GM12878 (cell line): ENCODE measurements around the gene PRSS33.

Experiments used
- BCL3 ChIP-seq: IDR thresholded peaks from 2 replicates; pipeline ENCODE4 v1.6.1; 2011; ENCODE audit warnings: borderline replicate concordance, low read depth, mild to moderate bottlenecking, moderate library complexity, low read length; ENCODE audit not compliant: insufficient read depth, poor library complexity, severe bottlenecking
- EGR1 ChIP-seq, 2 experiments: IDR thresholded peaks; 1 replicate in 1 of 2; 2 replicates in 1 of 2; pipeline ENCODE4 v1.6.1; 2011 to 2012; ENCODE audit warnings: low read depth in 2 of 2, low read length in 2 of 2, borderline replicate concordance in 1 of 2, mild to moderate bottlenecking in 1 of 2, moderate library complexity in 1 of 2
- EZH2 ChIP-seq: IDR thresholded peaks from 2 replicates; pipeline ENCODE4 v1.6.1; 2012; ENCODE audit warnings: low read depth, mild to moderate bottlenecking, control low read depth, inconsistent platforms, low read length, borderline replicate concordance; ENCODE audit not compliant: control insufficient read depth
- NR2C2 ChIP-seq: IDR thresholded peaks from 2 replicates; pipeline ENCODE4 v1.6.1; 2011; ENCODE audit warnings: borderline replicate concordance, low read depth; ENCODE audit not compliant: control insufficient read depth, insufficient read length
- REST ChIP-seq: IDR thresholded peaks from 2 replicates; pipeline ENCODE4 v1.6.1; 2012; ENCODE audit warnings: mild to moderate bottlenecking, low read depth, low read length
- RFX5 ChIP-seq: IDR thresholded peaks from 2 replicates; pipeline ENCODE4 v1.6.1; 2011; ENCODE audit warnings: low read depth, low read length, improper control_type of control experiment
- SPI1 ChIP-seq: IDR thresholded peaks from 2 replicates; pipeline ENCODE4 v1.6.1; 2011; ENCODE audit warnings: low read depth, mild to moderate bottlenecking, low read length, moderate library complexity, borderline replicate concordance; ENCODE audit not compliant: insufficient read depth
- TBL1XR1 ChIP-seq: IDR thresholded peaks from 2 replicates; pipeline ENCODE4 v1.6.1; 2012; ENCODE audit warnings: low read depth, low read length, improper control_type of control experiment
- TCF12 ChIP-seq: IDR thresholded peaks from 2 replicates; pipeline ENCODE4 v1.6.1; 2011; ENCODE audit warnings: low read depth, mild to moderate bottlenecking, low read length
- YY1 ChIP-seq: IDR thresholded peaks from 2 replicates; pipeline ENCODE4 v1.6.1; 2011; ENCODE audit warnings: low read depth, mild to moderate bottlenecking, low read length
- ZNF384 ChIP-seq: IDR thresholded peaks from 2 replicates; pipeline ENCODE4 v1.6.1; 2012; ENCODE audit warnings: low read depth, mild to moderate bottlenecking, low read length, improper control_type of control experiment, borderline replicate concordance
- TF ChIP-seq, protein P1 (sequence below), 3 experiments: IDR thresholded peaks in 2 of 3; conservative IDR thresholded peaks in 1 of 3; 2 replicates each; pipeline ENCODE4 v1.5.1; 2011; ENCODE audit warnings: low read depth in 3 of 3, low read length in 3 of 3, mild to moderate bottlenecking in 3 of 3, control low read depth in 2 of 3, moderate library complexity in 2 of 3, inconsistent platforms in 1 of 3, mixed read lengths in 1 of 3; ENCODE audit not compliant: control insufficient read depth in 2 of 3, insufficient read depth in 1 of 3; ENCODE audit errors: extremely low read depth in 1 of 3
- TF ChIP-seq, protein P2 (sequence below): fragments of 450-650 bp; IDR thresholded peaks from 2 replicates; pipeline ENCODE4 v1.6.1; 2018; ENCODE audit warnings: borderline replicate concordance, mild to moderate bottlenecking; ENCODE audit not compliant: partially characterized antibody

GRCh38 chr16:2744711-2745110, 42.6 kb downstream of the PRSS33 start:
- TF ChIP-seq YY1 (no peak), EZH2 (no peak), ZNF384 (no peak), RFX5 (no peak), REST (no peak), SPI1 (no peak), BCL3 (no peak), TBL1XR1 (no peak), NR2C2 (no peak), EGR1 (IDR thresholded peaks at IDR 0.05; ENCODE audit: borderline replicate concordance in 1 of 2, low read depth in 2 of 2, low read length in 2 of 2) (no peak), TCF12 (no peak)
- TF ChIP-seq, protein P1, sequence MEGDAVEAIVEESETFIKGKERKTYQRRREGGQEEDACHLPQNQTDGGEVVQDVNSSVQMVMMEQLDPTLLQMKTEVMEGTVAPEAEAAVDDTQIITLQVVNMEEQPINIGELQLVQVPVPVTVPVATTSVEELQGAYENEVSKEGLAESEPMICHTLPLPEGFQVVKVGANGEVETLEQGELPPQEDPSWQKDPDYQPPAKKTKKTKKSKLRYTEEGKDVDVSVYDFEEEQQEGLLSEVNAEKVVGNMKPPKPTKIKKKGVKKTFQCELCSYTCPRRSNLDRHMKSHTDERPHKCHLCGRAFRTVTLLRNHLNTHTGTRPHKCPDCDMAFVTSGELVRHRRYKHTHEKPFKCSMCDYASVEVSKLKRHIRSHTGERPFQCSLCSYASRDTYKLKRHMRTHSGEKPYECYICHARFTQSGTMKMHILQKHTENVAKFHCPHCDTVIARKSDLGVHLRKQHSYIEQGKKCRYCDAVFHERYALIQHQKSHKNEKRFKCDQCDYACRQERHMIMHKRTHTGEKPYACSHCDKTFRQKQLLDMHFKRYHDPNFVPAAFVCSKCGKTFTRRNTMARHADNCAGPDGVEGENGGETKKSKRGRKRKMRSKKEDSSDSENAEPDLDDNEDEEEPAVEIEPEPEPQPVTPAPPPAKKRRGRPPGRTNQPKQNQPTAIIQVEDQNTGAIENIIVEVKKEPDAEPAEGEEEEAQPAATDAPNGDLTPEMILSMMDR (IDR thresholded peaks at IDR 0.05 in 2 of 3, conservative IDR thresholded peaks at IDR 0.05 in 1 of 3; ENCODE audit: control insufficient read depth in 2 of 3, extremely low read depth in 1 of 3, insufficient read depth in 1 of 3, low read depth in 3 of 3, low read length in 3 of 3): no peak
- TF ChIP-seq, protein P2, sequence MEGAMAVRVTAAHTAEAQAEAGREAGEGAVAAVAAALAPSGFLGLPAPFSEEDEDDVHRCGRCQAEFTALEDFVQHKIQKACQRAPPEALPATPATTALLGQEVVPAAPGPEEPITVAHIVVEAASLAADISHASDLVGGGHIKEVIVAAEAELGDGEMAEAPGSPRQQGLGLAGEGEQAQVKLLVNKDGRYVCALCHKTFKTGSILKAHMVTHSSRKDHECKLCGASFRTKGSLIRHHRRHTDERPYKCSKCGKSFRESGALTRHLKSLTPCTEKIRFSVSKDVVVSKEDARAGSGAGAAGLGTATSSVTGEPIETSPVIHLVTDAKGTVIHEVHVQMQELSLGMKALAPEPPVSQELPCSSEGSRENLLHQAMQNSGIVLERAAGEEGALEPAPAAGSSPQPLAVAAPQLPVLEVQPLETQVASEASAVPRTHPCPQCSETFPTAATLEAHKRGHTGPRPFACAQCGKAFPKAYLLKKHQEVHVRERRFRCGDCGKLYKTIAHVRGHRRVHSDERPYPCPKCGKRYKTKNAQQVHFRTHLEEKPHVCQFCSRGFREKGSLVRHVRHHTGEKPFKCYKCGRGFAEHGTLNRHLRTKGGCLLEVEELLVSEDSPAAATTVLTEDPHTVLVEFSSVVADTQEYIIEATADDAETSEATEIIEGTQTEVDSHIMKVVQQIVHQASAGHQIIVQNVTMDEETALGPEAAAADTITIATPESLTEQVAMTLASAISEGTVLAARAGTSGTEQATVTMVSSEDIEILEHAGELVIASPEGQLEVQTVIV: no peak
